ENCODE results near the gene SENP7. TPM values are rescaled to one million over a fixed set of nuclear protein-coding genes. Genes with fewer than 3 reads are reported as not detected.

The SENP7 gene
- total RNA-seq, 1 donor from 2014 or later = 59.1 TPM

DNA sequence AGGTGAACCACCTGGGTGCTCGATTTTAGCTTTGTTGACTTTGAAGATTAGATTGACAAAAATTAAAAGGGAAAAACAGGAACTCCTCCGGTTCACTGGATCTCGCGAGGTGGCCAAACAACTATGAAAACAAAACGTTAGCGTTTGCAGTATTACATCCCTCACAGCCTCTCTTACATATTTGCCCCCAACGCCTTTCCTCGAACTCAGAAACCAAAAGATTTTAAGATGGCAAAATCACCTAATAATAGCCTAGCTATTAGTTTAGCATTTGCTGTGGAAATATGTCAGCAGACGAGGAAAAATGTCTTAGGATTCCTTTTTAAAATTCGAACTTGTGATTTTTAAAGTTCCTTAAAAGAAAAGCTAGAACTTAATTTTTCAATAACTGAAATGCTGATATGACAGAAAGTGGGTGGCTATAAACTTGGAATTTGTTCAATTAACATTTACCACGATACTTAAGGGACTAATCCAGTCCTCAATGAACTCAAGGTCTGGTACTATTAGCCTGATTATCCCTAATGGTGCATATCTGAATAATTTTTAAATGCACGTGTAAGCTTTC, 491 bp upstream of the SENP7 start:
- TF ChIP-seq, protein P1, sequence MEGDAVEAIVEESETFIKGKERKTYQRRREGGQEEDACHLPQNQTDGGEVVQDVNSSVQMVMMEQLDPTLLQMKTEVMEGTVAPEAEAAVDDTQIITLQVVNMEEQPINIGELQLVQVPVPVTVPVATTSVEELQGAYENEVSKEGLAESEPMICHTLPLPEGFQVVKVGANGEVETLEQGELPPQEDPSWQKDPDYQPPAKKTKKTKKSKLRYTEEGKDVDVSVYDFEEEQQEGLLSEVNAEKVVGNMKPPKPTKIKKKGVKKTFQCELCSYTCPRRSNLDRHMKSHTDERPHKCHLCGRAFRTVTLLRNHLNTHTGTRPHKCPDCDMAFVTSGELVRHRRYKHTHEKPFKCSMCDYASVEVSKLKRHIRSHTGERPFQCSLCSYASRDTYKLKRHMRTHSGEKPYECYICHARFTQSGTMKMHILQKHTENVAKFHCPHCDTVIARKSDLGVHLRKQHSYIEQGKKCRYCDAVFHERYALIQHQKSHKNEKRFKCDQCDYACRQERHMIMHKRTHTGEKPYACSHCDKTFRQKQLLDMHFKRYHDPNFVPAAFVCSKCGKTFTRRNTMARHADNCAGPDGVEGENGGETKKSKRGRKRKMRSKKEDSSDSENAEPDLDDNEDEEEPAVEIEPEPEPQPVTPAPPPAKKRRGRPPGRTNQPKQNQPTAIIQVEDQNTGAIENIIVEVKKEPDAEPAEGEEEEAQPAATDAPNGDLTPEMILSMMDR (IDR thresholded peaks at IDR 0.05; ENCODE audit: unreplicated experiment) = no peak
- no peak for DNase-seq (ENCODE audit: low spot score in 2 of 2, unreplicated experiment in 2 of 2)
- Mint-ChIP-seq H3K4me3 (peak overlapping the region; percentile 96), H3K9me3 (no peaks in the 10 kb centered on the region), H3K36me3 (peaks cover 4% of the 10 kb centered on the region), H3K27me3 (ENCODE audit: low read depth) (peaks cover 8% of the 10 kb centered on the region), H3K27ac (peak overlapping the region; percentile 99), H3K4me1 (peaks cover 32% of the 10 kb centered on the region)

DNA sequence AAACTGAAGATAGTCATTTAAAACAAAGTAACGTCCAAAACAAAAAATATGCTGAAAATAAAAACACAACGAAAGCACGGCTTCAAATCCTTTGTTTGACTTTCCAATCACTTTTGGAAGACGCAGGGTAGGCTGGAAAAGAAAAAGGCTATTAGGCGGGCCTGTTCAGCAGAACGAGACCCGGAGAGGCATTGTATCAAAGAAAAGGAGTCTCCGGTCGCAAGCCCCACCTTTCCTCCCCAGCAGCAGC, 691 bp downstream of the SENP7 start:
- H3K27me3 Mint-ChIP-seq (ENCODE audit: low read depth) = peaks cover under 1% of the 10 kb centered on the region
- H3K4me1 Mint-ChIP-seq = peaks cover 33% of the 10 kb centered on the region
- no peaks in the 10 kb centered on the region for H3K9me3 Mint-ChIP-seq
- TF ChIP-seq, protein P1 (IDR thresholded peaks at IDR 0.05; ENCODE audit: unreplicated experiment) = no peak
- DNase-seq (ENCODE audit: low spot score in 2 of 2, unreplicated experiment in 2 of 2) = no peak
- peak overlapping the region; percentile 99 for H3K27ac Mint-ChIP-seq
- peak overlapping the region; percentile 96 for H3K4me3 Mint-ChIP-seq
- peaks cover 8% of the 10 kb centered on the region for H3K36me3 Mint-ChIP-seq

DNA sequence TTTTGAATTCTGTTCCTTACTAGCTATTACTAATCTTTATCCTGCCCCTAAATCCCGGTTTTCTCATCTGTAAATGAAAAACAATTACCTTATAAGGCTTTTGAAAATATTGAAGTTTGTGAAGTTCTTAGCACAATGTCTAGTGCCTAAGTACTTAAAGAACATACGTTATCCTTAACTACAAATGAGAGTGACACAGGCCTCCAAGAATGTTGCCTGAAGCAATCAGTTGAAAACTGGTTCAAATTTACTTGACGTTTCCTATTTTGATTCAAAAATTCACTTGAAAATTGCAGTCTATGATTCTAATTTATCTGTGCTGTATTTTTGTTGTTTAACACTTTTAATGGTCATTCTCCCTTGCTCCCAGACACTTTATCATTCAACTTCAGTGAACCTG, 3.2 kb downstream of the SENP7 start:
- H3K4me3 Mint-ChIP-seq = no peak overlapping the region
- no peak for DNase-seq (ENCODE audit: low spot score in 2 of 2, unreplicated experiment in 2 of 2)

DNA sequence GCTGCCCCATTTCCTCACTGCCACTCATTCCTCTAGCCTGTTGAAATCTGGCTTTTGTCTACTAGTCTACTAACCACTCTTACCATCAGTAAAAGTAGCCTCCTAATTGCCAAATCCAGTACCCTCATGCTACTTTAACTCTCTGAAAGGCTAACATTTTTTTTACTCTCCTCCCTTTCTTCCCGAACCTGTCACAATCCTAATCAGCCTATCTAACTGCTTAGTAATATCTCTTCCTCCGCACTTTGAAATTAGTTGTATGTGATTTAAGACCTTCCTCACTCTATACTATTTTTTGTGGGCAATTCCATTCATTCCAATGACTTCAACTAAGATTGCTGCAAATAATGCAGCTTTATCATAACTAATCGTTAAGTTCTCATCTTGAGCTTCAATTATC, 3.7 kb downstream of the SENP7 start:
- no peak overlapping the region for H3K4me3 Mint-ChIP-seq
- peak overlapping the region; percentile 80 for H3K27ac Mint-ChIP-seq
- H3K27me3 Mint-ChIP-seq (ENCODE audit: low read depth) = no peaks in the 10 kb centered on the region
- no peaks in the 10 kb centered on the region for H3K9me3 Mint-ChIP-seq
- no peak for DNase-seq (ENCODE audit: low spot score in 2 of 2, unreplicated experiment in 2 of 2)
- TF ChIP-seq, protein P1 (IDR thresholded peaks at IDR 0.05; ENCODE audit: unreplicated experiment) = no peak
- peaks cover 33% of the 10 kb centered on the region for H3K4me1 Mint-ChIP-seq
- peaks cover 12% of the 10 kb centered on the region for H3K36me3 Mint-ChIP-seq

More for the DNA sequence above, 3.2 kb downstream of the SENP7 start:
- Mint-ChIP-seq H3K27ac (peak overlapping the region; percentile 80), H3K27me3 (ENCODE audit: low read depth) (no peaks in the 10 kb centered on the region), H3K36me3 (peaks cover 12% of the 10 kb centered on the region), H3K9me3 (no peaks in the 10 kb centered on the region), H3K4me1 (peaks cover 33% of the 10 kb centered on the region)
- TF ChIP-seq, protein P1 (IDR thresholded peaks at IDR 0.05; ENCODE audit: unreplicated experiment) = no peak

DNA sequence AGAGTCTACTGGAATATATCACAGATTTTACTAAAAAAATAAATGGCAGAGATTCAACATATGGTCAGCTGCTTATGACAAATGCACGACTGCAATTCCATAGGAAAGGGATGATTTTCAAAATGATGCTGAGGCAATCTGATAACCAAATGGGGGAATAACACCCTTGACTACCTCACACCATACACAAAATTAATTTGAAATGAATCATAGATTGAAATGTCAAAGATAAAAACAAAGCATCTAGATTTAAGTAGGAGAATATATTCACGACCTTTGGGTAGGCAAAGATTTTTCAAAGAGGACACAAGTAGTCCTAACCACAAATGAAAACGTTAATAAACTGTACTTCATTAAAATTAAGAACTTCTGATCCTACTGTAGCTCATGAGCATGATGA, 11.2 kb downstream of the SENP7 start:
- DNase-seq (ENCODE audit: low spot score in 2 of 2, unreplicated experiment in 2 of 2) = no peak
- no peaks in the 10 kb centered on the region for H3K4me1 Mint-ChIP-seq
- TF ChIP-seq, protein P1 (IDR thresholded peaks at IDR 0.05; ENCODE audit: unreplicated experiment) = no peak
- no peaks in the 10 kb centered on the region for H3K27me3 Mint-ChIP-seq (ENCODE audit: low read depth)
- H3K4me3 Mint-ChIP-seq = no peak overlapping the region
- peaks cover 32% of the 10 kb centered on the region for H3K36me3 Mint-ChIP-seq
- H3K27ac Mint-ChIP-seq = no peak overlapping the region
- peaks cover 4% of the 10 kb centered on the region for H3K9me3 Mint-ChIP-seq

DNA sequence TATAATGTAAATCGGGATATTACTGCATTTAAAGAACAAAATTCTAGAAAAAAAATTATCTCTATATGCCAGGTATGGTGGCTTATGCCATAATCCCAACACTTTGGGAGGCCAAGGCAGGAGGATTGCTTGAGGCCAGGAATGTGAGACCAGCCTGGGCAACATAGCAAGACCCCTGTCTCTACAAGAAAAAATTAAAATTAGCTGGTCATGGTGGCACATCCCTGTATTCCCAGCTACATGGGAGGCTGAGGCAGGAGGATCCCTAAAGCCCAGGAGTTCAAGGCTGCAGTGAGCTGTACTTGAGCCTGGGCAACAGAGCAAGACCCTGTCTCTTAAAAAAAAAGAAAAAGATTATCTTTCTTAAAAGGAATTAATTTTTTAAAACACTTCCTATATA, 12.8 kb downstream of the SENP7 start:
- H3K4me1 Mint-ChIP-seq = no peaks in the 10 kb centered on the region
- peaks cover 32% of the 10 kb centered on the region for H3K36me3 Mint-ChIP-seq
- TF ChIP-seq, protein P1 (IDR thresholded peaks at IDR 0.05; ENCODE audit: unreplicated experiment) = no peak
- H3K9me3 Mint-ChIP-seq = peaks cover 4% of the 10 kb centered on the region
- no peaks in the 10 kb centered on the region for H3K27me3 Mint-ChIP-seq (ENCODE audit: low read depth)
- no peak overlapping the region for H3K27ac Mint-ChIP-seq
- no peak for DNase-seq (ENCODE audit: low spot score in 2 of 2, unreplicated experiment in 2 of 2)
- no peak overlapping the region for H3K4me3 Mint-ChIP-seq

Data from mesothelial cell of epicardium (in vitro differentiated cells).